ENCODE measurements around the gene THRSP. TPM values are rescaled to one million over a fixed set of nuclear protein-coding genes. Genes with fewer than 3 reads are reported as not detected.

Gene THRSP
- total RNA-seq, 1 donor from 2014 or later, result not detected

DNA sequence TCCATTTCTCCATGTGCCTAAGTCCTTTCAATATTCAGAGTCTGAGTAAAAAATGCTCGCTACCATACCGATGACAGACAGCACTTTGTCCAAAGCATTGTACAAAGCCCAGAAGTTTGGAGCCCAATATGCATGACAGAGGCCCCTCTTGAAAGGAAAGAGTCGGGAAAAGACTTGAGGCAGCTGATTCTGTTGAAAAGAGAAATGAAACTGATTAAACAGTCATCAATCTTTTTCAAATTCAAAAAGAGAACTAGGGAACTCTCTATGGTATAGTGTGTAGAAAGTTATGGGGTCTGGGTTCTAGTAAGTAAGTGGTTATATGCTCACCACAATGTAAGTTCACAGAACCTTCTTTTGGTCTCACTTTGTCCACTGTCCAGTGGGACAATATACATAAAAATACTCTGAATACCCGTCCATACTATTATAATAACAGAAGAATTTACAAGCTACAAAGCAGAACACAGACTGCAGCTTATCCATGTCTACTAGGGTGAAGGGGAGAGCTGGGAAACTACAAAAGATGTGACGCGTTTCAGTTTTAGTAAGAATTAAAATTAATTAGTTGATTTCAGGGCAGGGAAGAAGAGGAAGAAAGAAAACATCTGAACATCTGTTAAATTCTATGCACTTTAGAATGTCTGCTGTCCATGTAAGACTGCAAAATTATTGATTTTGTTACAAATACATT is 49.1 kb downstream of the THRSP start:
- H3K27me3 Mint-ChIP-seq (ENCODE audit: low read depth), result no peaks in the 10 kb centered on the region
- DNase-seq (ENCODE audit: low spot score), result no peak
- no peaks in the 10 kb centered on the region for H3K4me1 Mint-ChIP-seq (ENCODE audit: low read depth)
- no peak overlapping the region for H3K27ac Mint-ChIP-seq (ENCODE audit: unreplicated experiment)
- H3K4me3 Mint-ChIP-seq (ENCODE audit: unreplicated experiment), result no peak overlapping the region
- no peaks in the 10 kb centered on the region for H3K9me3 Mint-ChIP-seq (ENCODE audit: low read depth)
- H3K36me3 Mint-ChIP-seq (ENCODE audit: low read depth), result peaks cover 14% of the 10 kb centered on the region
- TF ChIP-seq, protein P1, sequence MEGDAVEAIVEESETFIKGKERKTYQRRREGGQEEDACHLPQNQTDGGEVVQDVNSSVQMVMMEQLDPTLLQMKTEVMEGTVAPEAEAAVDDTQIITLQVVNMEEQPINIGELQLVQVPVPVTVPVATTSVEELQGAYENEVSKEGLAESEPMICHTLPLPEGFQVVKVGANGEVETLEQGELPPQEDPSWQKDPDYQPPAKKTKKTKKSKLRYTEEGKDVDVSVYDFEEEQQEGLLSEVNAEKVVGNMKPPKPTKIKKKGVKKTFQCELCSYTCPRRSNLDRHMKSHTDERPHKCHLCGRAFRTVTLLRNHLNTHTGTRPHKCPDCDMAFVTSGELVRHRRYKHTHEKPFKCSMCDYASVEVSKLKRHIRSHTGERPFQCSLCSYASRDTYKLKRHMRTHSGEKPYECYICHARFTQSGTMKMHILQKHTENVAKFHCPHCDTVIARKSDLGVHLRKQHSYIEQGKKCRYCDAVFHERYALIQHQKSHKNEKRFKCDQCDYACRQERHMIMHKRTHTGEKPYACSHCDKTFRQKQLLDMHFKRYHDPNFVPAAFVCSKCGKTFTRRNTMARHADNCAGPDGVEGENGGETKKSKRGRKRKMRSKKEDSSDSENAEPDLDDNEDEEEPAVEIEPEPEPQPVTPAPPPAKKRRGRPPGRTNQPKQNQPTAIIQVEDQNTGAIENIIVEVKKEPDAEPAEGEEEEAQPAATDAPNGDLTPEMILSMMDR (IDR thresholded peaks at IDR 0.05), result no peak

Other genes starting within 250 kb of the THRSP start
- 61.3 to 65.0 TPM (median 64.2 TPM) in 3 replicates for gene RSF1, start 243.1 kb upstream of the THRSP start, total RNA-seq
- 35.9 to 47.3 TPM (median 45.1 TPM) in 3 replicates for gene AAMDC, start 242.7 kb upstream of the THRSP start, total RNA-seq
- 26.9 to 34.1 TPM (median 27.8 TPM) in 3 replicates for gene INTS4, start 69.2 kb upstream of the THRSP start, total RNA-seq
- 0.36 to 0.48 TPM (median 0.47 TPM) in 3 replicates for gene KCTD14, start 40.6 kb upstream of the THRSP start, total RNA-seq
- 172 to 185 TPM (median 175 TPM) in 3 replicates for gene NDUFC2, start 16.0 kb downstream of the THRSP start, total RNA-seq
- gene ALG8, start 75.8 kb downstream of the THRSP start, total RNA-seq, result 28.7 to 48.5 TPM (median 30.1 TPM) in 3 replicates
- gene KCTD21, start 124.8 kb downstream of the THRSP start, total RNA-seq, result 12.6 to 15.2 TPM (median 14.7 TPM) in 3 replicates
- gene USP35, start 125.1 kb downstream of the THRSP start, total RNA-seq, result 14.0 to 14.5 TPM (median 14.0 TPM) in 3 replicates